ENCODE results near the gene ANKRD63. TPM values are rescaled to one million over a fixed set of nuclear protein-coding genes. Genes with fewer than 3 reads are reported as not detected.

The ANKRD63 gene
- total and polyA plus RNA-seq, 2 of the 8 experiments (the other 6 are each of a cell fraction or from before 2014, with no cell fraction given), result 0.18 to 0.26 TPM

DNA sequence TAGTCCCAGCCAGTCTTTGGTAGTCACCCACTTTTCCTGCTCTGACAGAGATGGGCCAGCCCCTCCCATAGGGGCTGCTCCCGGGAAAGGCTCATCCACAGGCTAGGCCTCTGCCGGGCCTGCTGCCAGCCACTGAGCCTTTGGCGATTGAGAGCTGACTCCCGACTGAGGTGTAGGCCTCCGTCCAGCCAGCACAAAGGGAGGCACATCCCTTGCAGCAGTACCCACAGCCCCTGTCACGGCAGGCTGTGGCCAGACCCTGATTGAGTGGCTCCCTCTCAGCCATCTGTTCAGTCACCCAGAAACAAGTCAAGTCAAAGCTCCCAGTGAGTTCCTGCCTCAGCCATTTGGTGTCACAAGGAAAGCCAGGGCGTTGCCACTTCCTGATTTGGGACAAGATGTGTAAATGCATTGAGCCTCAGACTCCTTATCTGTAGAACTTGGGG, 50.2 kb downstream of the ANKRD63 start:
- Histone ChIP-seq H3K4me3 (ENCODE audit: extremely low read depth in 1 of 4, insufficient read depth in 2 of 4, low read depth in 3 of 4, low read length in 4 of 4) (no peak overlapping the region), H4K5ac (ENCODE audit: insufficient read length, low read depth, low read length) (no peak overlapping the region), H2BK12ac (ENCODE audit: low read depth, low read length) (no peak overlapping the region), H2BK15ac (ENCODE audit: low read length) (no peak overlapping the region), H4K91ac (replicated peaks; ENCODE audit: insufficient read length, low read length) (no peak overlapping the region), H3K9ac (replicated peaks in 1 of 4; ENCODE audit: extremely low read depth in 1 of 4, low read depth in 3 of 4, low read length in 3 of 4) (no peak overlapping the region), H3K14ac (ENCODE audit: insufficient read length) (no peak overlapping the region), H2BK120ac (replicated peaks; ENCODE audit: low read depth, low read length) (no peak overlapping the region), H2BK5ac (ENCODE audit: low read depth, low read length) (no peak overlapping the region), H4K20me1 (replicated peaks in 1 of 2; ENCODE audit: control insufficient read depth in 1 of 2, insufficient read depth in 2 of 2, low read length in 2 of 2) (peaks cover 0 to 2% of the 10 kb centered on the region in 2 experiments), H3K4ac (replicated peaks; ENCODE audit: insufficient read length, low read depth, low read length) (no peak overlapping the region), H3K4me1 (replicated peaks in 1 of 4; ENCODE audit: control insufficient read depth in 3 of 4, insufficient read depth in 4 of 4, low read length in 3 of 4) (no peaks in the 10 kb centered on the region; a peak in 1 of 7 replicates), H3K79me2 (ENCODE audit: control insufficient read depth in 1 of 2, insufficient read depth in 2 of 2, low read length in 2 of 2) (no peaks in the 10 kb centered on the region), H4K8ac (ENCODE audit: extremely low read depth, insufficient read depth, low read length) (peak overlapping the region; percentile 60; the same call in 1 of the 2 replicates), H2AFZ (ENCODE audit: low read length) (no peak overlapping the region), H3K23me2 (ENCODE audit: low read depth, low read length) (no peaks in the 10 kb centered on the region), H3K56ac (replicated peaks; ENCODE audit: insufficient read length, low read depth, low read length) (no peak overlapping the region), H2AK5ac (ENCODE audit: low read depth, low read length) (no peak overlapping the region), H3K36me3 (ENCODE audit: control insufficient read depth in 2 of 4, insufficient read depth in 4 of 4, low read length in 3 of 4) (peaks cover 2 to 15% (median 9%) of the 10 kb centered on the region in 4 experiments; a peak in 4 of 8 replicates), H3K4me2 (ENCODE audit: insufficient read depth in 1 of 2, low read depth in 2 of 2, low read length in 2 of 2) (no peak overlapping the region), H3K79me1 (ENCODE audit: low read depth, low read length) (no peaks in the 10 kb centered on the region), H3K23ac (ENCODE audit: insufficient read length) (no peak overlapping the region), H3K9me3 (ENCODE audit: insufficient read depth in 2 of 2, low read depth in 1 of 2, low read length in 1 of 2) (no peaks in the 10 kb centered on the region), H3K27ac (ENCODE audit: low read depth, low read length) (no peak overlapping the region), H3K18ac (ENCODE audit: extremely low read depth, low read length) (no peak overlapping the region), H3K27me3 (replicated peaks in 1 of 4; ENCODE audit: control insufficient read depth in 3 of 4, extremely low read depth in 1 of 4, insufficient read depth in 3 of 4, low read length in 3 of 4) (no peaks in the 10 kb centered on the region), H2BK20ac (ENCODE audit: low read length) (no peak overlapping the region)
- DNase-seq (ENCODE audit: low read depth in 1 of 2, low spot score in 2 of 2), result peak in 1 of 2 experiments; percentile 47
- ChIA-PET POLR2A (ENCODE audit: partially characterized antibody) (interaction anchor here (0.7 to 1.6 kb wide), 3 partner anchors 10 to 20 kb away, joined by 3 to 8 read pairs (median 3); no protein-coding TSS in a partner anchor), CTCF (ENCODE audit: partially characterized antibody) (interaction anchor here (0.9 to 46.3 kb wide), 4 partner anchors 15 to 77 kb away, joined by 4 to 1340 read pairs (median 15); no protein-coding TSS in a partner anchor)
- no peak for FAIRE-seq
- WGBS, 2 experiments (ENCODE audit: extremely low coverage in 1 of 2, insufficient coverage in 1 of 2, insufficient read length in 1 of 2, insufficient replicate concordance in 2 of 2, low coverage in 1 of 2, low lambda C conversion rate in 2 of 2, missing lambda C conversion rate in 1 of 2), result 88% methylated on average over 7 of the region's 7 CpGs; no CpG with 5 or more reads in 1 of the 2 experiments
- no peak for TF ChIP-seq NANOG (IDR thresholded peaks at IDR 0.05; ENCODE audit: insufficient read depth, low read depth, low read length, poor library complexity, severe bottlenecking)
- no peak for TF ChIP-seq MAFK (IDR thresholded peaks at IDR 0.05; ENCODE audit: low read depth, low read length)
- TF ChIP-seq CHD2 (IDR thresholded peaks at IDR 0.05; ENCODE audit: low read length), result no peak
- no peak for TF ChIP-seq RBBP5 (IDR thresholded peaks at IDR 0.05; ENCODE audit: borderline replicate concordance, low read depth, low read length)
- no peak for TF ChIP-seq SP4 (IDR thresholded peaks at IDR 0.05; ENCODE audit: low read length)
- TF ChIP-seq BCL11A (IDR thresholded peaks at IDR 0.05; ENCODE audit: low read depth in 2 of 2, low read length in 2 of 2), result no peak
- no peak for TF ChIP-seq KDM5A (IDR thresholded peaks at IDR 0.05; ENCODE audit: low read length)
- TF ChIP-seq, protein P1, sequence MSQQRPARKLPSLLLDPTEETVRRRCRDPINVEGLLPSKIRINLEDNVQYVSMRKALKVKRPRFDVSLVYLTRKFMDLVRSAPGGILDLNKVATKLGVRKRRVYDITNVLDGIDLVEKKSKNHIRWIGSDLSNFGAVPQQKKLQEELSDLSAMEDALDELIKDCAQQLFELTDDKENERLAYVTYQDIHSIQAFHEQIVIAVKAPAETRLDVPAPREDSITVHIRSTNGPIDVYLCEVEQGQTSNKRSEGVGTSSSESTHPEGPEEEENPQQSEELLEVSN (IDR thresholded peaks at IDR 0.05), result no peak
- no peak for TF ChIP-seq HDAC6 (IDR thresholded peaks at IDR 0.05; ENCODE audit: low read depth, low read length)
- TF ChIP-seq TAF7 (optimal IDR thresholded peaks at IDR 0.05; ENCODE audit: borderline replicate concordance, low read depth, low read length), result no peak
- TF ChIP-seq SUZ12 (IDR thresholded peaks at IDR 0.05; ENCODE audit: low read length), result no peak
- TF ChIP-seq, protein P2, sequence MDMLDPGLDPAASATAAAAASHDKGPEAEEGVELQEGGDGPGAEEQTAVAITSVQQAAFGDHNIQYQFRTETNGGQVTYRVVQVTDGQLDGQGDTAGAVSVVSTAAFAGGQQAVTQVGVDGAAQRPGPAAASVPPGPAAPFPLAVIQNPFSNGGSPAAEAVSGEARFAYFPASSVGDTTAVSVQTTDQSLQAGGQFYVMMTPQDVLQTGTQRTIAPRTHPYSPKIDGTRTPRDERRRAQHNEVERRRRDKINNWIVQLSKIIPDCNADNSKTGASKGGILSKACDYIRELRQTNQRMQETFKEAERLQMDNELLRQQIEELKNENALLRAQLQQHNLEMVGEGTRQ (IDR thresholded peaks at IDR 0.05; ENCODE audit: low read length), result no peak

All from H1 (cell line).